GM19043 (cell line): ENCODE data around the gene RGS7BP.

Experiments
- ATAC-seq: cut with Tn5 transposase; IDR thresholded peaks from one replicate; pipeline ENCODE4 v1.9.1; 2021; ENCODE audit warnings: low read depth; ENCODE audit not compliant: unreplicated experiment

The RGS7BP gene

GRCh38 chr5:64628901-64629300 lies 123.1 kb downstream of the RGS7BP start:
- ATAC-seq = no peak

- ATAC-seq = no peak
Observed at GRCh38 chr5:64629841-64630240, 124.0 kb downstream of the RGS7BP start.

DNA sequence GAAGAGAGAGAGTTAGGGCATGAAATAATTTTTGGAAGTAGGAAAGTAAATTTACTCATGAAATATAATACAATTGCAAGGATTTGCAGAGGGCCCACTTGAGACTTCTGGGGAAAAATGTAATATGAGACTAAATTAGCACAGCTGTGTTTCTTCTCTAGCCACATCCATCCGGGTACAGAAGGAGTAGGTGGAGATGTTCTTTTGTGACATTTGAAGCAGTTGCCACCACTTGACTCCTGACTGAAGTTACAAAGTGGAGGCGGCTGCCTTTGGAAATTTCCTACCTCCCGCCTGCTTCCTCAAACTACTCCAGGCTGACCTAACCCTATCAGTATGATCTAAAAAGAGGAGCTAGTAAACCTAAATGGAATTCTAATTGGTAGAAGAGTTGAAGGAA lies 126.4 kb downstream of the RGS7BP start:
- no peak for ATAC-seq

DNA sequence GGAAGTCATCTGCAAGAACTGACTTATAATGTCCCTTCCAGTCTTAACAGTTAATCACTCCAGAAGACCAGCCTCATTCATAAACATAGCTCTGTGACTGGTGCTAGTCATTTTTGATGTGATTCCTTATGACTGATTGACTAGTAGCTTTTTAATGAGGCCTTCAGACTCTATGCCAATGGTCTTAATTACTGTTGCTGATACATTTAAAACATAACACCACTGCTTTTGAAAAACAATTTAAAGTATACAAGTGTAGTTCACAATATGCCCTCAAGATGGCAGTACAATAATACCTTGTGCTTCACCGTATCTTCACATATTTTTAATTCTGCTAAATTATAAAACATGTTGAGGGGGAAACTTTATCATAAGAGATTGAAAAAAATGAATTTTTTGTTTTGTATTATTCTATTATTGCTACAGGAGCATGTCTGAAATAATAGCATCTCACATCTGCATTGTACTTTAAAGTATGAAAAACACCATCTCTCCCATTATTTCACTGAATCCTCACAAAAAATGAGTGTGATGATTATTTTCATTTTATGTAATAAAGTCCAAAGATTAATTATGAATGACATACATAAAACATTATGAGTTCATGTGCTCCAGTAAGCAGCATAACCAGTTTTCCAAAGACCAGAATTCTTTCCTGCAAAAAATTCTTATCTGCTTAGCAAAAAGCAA lies 129.3 kb downstream of the RGS7BP start:
- ATAC-seq = no peak

- ATAC-seq = no peak
Observed at GRCh38 chr5:64637144-64637543, 131.3 kb downstream of the RGS7BP start.

DNA sequence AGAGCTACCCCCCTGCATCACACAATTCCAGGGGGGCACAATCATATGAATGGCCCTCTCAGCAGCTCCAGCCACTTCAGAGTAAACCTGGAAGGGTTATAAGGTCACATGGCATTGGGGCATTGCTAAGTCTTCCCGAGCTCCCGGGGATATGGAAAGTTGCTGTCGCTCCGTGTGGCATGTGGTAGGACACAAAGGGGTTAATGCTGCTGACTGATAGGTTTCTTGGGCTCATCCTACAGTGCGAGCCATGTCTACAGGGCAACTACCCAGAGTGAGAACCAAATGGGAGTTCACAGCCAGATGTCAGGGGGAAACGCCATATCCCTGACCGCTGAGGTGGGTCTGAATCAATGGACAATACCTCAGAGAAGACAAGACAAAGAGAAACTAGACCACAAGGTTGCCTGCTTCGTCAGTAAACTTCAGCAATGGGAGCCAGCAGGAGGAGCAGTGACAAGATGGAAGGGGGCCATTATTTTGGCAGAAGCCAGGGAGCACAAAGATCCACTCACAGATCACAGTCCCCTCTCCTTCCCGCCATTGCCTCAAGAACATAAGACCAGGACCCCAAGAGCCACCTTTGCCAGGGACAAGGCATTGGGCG lies 132.1 kb downstream of the RGS7BP start:
- no peak for ATAC-seq

DNA sequence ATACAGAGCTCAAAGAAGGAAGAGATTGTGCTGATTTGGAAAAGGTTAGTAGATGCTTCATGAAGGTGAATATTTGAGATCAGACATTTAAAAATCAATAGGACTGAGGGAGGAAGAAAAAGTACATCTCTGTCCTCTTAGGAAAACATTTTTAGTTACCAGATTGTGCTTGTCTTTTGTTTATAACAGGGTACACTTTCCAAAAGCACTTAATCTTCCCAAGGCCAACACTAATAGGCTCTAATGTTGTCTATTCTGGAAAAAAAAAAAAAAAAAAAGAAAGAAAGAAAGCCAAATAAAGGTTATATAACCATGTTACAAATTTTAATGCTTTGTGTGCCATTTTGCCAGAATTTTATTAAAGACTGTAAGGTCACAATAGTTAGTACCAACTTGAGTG lies 139.0 kb downstream of the RGS7BP start:
- ATAC-seq = no peak

DNA sequence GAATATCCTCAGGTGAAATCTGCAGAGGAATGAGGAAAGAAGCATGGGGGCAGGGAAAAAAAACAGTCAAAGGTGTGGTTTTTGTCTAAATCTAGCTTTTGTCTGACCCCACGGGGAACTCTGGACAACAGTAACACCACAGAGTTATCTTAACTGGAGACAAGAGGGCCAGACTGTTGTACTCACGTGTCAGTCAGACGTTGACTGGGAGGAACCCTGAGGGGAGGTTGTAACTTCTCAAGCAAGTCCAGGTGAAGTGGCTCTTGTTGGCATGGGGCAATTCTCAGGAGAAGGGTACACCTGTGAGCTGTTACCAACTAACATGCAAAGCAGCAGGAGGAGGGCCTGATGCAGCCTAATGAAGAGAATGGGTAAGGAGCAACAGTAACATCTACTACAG lies 140.4 kb downstream of the RGS7BP start:
- no peak for ATAC-seq

GRCh38 chr5:64649512-64649911 lies 143.7 kb downstream of the RGS7BP start:
- ATAC-seq = no peak

DNA sequence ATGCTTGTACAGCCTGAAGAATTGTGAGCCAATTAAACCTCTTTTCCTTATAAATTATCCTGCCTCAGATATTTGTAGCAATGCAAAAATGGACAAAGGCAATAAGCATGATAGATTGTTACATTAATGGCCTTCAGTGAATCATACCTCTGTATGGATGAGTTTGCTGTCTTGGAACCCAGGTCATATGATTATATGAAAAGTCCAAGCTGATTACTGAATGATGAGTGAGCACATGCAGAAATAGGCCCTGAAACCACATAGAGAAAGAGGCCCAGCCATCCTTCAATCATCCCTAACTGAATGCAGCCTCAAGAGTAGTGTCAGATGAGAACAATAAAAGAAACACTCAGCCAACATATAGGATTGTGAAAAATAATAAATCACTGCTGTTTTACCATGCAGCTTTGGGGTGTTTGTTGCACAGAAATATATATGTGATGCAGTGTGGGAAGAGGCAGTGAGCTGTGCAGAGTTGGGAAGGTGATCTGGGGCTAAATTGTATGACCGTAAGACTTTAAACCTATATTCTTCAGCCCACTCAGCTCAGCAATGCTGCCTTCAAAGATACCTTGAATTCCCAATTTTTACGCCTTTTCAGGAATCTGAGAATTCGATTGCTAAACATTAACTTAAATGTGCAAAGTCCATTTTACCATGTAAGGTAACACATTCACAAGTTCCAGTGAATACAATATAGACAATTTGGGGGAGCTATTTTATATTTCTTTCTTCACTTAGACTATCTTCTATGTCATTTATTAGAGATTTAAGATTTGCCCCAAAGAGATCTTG lies 148.1 kb downstream of the RGS7BP start:
- ATAC-seq = no peak

DNA sequence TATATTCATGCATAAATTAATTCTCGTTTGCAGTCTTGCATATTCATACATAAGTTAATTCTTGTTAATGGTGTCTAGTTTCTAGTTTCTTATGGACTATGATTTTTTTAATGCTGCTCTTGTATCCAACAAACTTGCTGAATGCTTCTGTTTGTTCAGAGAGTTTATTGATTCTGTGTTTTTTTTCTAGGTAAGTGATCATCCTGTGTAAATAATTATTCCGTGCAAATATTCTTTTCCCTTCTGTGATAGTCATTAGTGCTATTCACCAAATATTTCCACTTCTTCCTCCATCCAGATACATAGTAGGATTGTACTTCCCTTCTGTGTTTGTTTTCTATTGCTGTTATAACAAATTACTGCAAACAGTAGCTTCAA lies 148.7 kb downstream of the RGS7BP start:
- ATAC-seq = no peak

GRCh38 chr5:64655596-64655995 lies 149.8 kb downstream of the RGS7BP start:
- ATAC-seq = no peak

DNA sequence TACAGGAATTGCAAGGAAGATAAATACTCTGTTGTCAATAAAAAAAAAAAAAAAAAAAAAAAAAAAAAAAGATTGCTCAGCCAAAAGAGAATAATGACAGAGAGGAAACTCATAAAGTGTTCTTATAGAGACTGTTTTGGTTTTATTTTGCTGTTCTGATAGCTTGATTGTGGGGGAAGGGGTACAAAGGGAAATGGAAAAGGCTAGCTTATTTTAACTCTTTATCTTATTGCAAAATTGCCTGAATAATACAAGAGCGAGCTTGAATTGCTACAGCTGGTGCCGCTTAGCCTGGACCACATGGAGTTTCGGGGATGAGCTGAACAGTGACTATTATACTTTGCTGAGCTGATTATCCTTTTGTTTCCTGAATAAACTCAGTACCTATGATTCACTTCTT lies 153.5 kb downstream of the RGS7BP start:
- ATAC-seq = no peak
